Spleen (tissue), 11 donors: ENCODE results near the gene ZNF451. TPM values are rescaled to one million over a fixed set of nuclear protein-coding genes. Genes with fewer than 3 reads are reported as not detected.

Source experiments
- DNase-seq: peaks from one replicate; pipeline ENCODE4 v3.0.0-alpha.2; 2020
- H3K27ac ChIP-seq, 8 donors: fragments of 200-600 bp; sonication (generic) in 7 of 8; 1 replicate in 4 of 8; 2 replicates in 4 of 8; pipeline versions ENCODE4 v1.5.0 to v1.8.0; 2016 to 2021; ENCODE audit warnings: inconsistent platforms in 4 of 8, mild to moderate bottlenecking in 4 of 8, moderate library complexity in 1 of 8
- H3K27me3 ChIP-seq, 7 donors: fragments of 200-600 bp; sonication (generic) in 6 of 7; replicated peaks in 1 of 7; 1 replicate in 4 of 7; 2 replicates in 3 of 7; pipeline versions ENCODE4 v1.5.0 to v1.8.0; 2016 to 2021; ENCODE audit warnings: inconsistent platforms in 3 of 7, mild to moderate bottlenecking in 1 of 7
- H3K36me3 ChIP-seq, 6 donors: fragments of 200-600 bp; sonication (generic) in 5 of 6; 1 replicate in 4 of 6; 2 replicates in 2 of 6; pipeline versions ENCODE4 v1.5.0 to v1.8.0; 2016 to 2021; ENCODE audit warnings: inconsistent platforms in 2 of 6
- H3K4me1 ChIP-seq, 6 donors: fragments of 200-600 bp; sonication (generic) in 5 of 6; 1 replicate in 3 of 6; 2 replicates in 3 of 6; pipeline versions ENCODE4 v1.5.0 to v1.8.0; 2016 to 2021; ENCODE audit warnings: inconsistent platforms in 3 of 6
- H3K4me3 ChIP-seq, 8 donors: fragments of 200-600 bp; sonication (generic) in 7 of 8; 1 replicate in 4 of 8; 2 replicates in 4 of 8; pipeline versions ENCODE4 v1.5.0 to v1.8.0; 2016 to 2021; ENCODE audit warnings: inconsistent platforms in 4 of 8, mild to moderate bottlenecking in 4 of 8, moderate library complexity in 2 of 8
- H3K9me3 ChIP-seq, 8 donors: fragments of 200-600 bp; sonication (generic) in 7 of 8; 1 replicate in 4 of 8; 2 replicates in 4 of 8; pipeline versions ENCODE4 v1.5.0 to v1.8.0; 2016 to 2021; ENCODE audit warnings: inconsistent platforms in 4 of 8
- CTCF ChIP-seq, 11 experiments: fragments of 200-600 bp in 7 of 11; fragments of 450-650 bp in 4 of 11; sonication (generic) in 4 of 11; IDR thresholded peaks in 8 of 11; conservative IDR thresholded peaks in 3 of 11; 1 replicate in 7 of 11; 2 replicates in 4 of 11; pipeline versions ENCODE4 v1.4.0 to v1.8.0; 2016 to 2021; ENCODE audit warnings: antibody characterized with exemption in 11 of 11, inconsistent platforms in 4 of 11, mild to moderate bottlenecking in 1 of 11
- POLR2A ChIP-seq, 3 donors: fragments of 450-650 bp; IDR thresholded peaks; one replicate each; pipeline ENCODE4 v1.5.1; 2017; ENCODE audit warnings: antibody characterized with exemption in 3 of 3, mild to moderate bottlenecking in 1 of 3
- POLR2AphosphoS5 ChIP-seq, 3 donors: sonication (generic); formaldehyde crosslinking; IDR thresholded peaks; one replicate each; pipeline ENCODE4 v1.5.1; 2017; ENCODE audit warnings: antibody characterized with exemption in 3 of 3
- WGBS, 5 donors: extraction: QIAGEN DNeasy Blood & Tissue Kit in 3 of 5; methylation state at CpG; one replicate each; pipeline versions ENCODE4 v1.1.5 to v1.1.7; 2013 to 2018; 5-methylcytosine and 5-hydroxymethylcytosine counted together
- intact Hi-C: fragments of 100-400 bp; cut with DNase I; formaldehyde crosslinking; loops from one replicate; pipeline ENCODE4 v1.15.0; 2023; ENCODE audit warnings: low total_unique reads
- polyA plus RNA-seq, 3 donors: library from polyadenylated mRNA; stranded (reverse); fragments of 200-250 nt; gene quantifications; one replicate each; pipeline ENCODE4 v1.2.1, GENCODE V29; 2013
- total RNA-seq, 7 donors: library from RNA; depleted of rRNA in 3 of 7; stranded (reverse); fragments of >200 nt in 3 of 7; fragmentation: NEBNext Ultra II Directional in 4 of 7; extraction: Animal tissue kit (Norgen Biotek cat#: 25700) in 4 of 7; gene quantifications; one replicate each; pipeline versions ENCODE4 v1.1.0 to v1.2.1, GENCODE V29; 2016 to 2021
- donor health status: healthy with polysubstance abuse.
- donor health status: DM: no; HTN: no; CAD: no; lungs with moderate emphysema.
- donor health status: DM: no; HTN: no; CAD: no.
- donor health status: Bipolar disorder and iron deficiency.
- donor health status: healthy.
- donor health status: DM: no; HTN: no; CAD: no.
- donor health status: DM: yes; HTN: yes; CAD: no.

ZNF451 gene
- total and polyA plus RNA-seq, 10 donors: 11.1 to 117 (median 72.1) TPM

GRCh38 chr6:57147955-57148858 lies 58.2 kb downstream of the ZNF451 start:
- Histone ChIP-seq H3K27me3 (no peaks in the 10 kb centered on the region), H3K4me3 (no peak overlapping the region), H3K27ac (no peak overlapping the region), H3K36me3 (peaks cover 0 to 97% (median 48%) of the 10 kb centered on the region in 6 donors), H3K4me1 (no peaks in the 10 kb centered on the region), H3K9me3 (no peaks in the 10 kb centered on the region)
- intact Hi-C loops: no loop called here
- DNase-seq: no peak
- 83 to 89% (median 86%) methylated on average over 7 of the region's 7 CpGs for WGBS, 5 donors
- TF ChIP-seq CTCF (IDR thresholded peaks at IDR 0.05 in 8 of 11, conservative IDR thresholded peaks at IDR 0.05 in 3 of 11) (no peak), POLR2AphosphoS5 (IDR thresholded peaks at IDR 0.05) (no peak), POLR2A (IDR thresholded peaks at IDR 0.05) (no peak)

GRCh38 chr6:57158658-57159057 lies 68.7 kb downstream of the ZNF451 start:
- no peak for TF ChIP-seq CTCF (IDR thresholded peaks at IDR 0.05 in 8 of 11, conservative IDR thresholded peaks at IDR 0.05 in 3 of 11)
- no peak for TF ChIP-seq POLR2AphosphoS5 (IDR thresholded peaks at IDR 0.05)
- TF ChIP-seq POLR2A (IDR thresholded peaks at IDR 0.05): no peak
- Histone ChIP-seq H3K27me3 (no peaks in the 10 kb centered on the region), H3K4me1 (no peaks in the 10 kb centered on the region), H3K4me3 (no peak overlapping the region), H3K27ac (no peak overlapping the region), H3K36me3 (peaks cover 0 to 88% (median 37%) of the 10 kb centered on the region in 6 donors), H3K9me3 (no peaks in the 10 kb centered on the region)
- intact Hi-C loops: no loop called here
- DNase-seq: no peak

GRCh38 chr6:57159127-57159526 lies 69.1 kb downstream of the ZNF451 start:
- no peak overlapping the region for H3K4me3 ChIP-seq
- intact Hi-C loops: no loop called here
- H3K36me3 ChIP-seq: peaks cover 0 to 88% (median 36%) of the 10 kb centered on the region in 6 donors
- H3K27ac ChIP-seq: no peak overlapping the region
- WGBS, 5 donors: 87 to 97% (median 89%) methylated on average over 2 of the region's 2 CpGs
- H3K27me3 ChIP-seq: no peaks in the 10 kb centered on the region
- TF ChIP-seq CTCF (IDR thresholded peaks at IDR 0.05 in 8 of 11, conservative IDR thresholded peaks at IDR 0.05 in 3 of 11): no peak
- no peak for TF ChIP-seq POLR2AphosphoS5 (IDR thresholded peaks at IDR 0.05)
- TF ChIP-seq POLR2A (IDR thresholded peaks at IDR 0.05): no peak
- H3K9me3 ChIP-seq: peaks cover 0 to 3% (median 0%) of the 10 kb centered on the region in 8 donors
- DNase-seq: no peak
- no peaks in the 10 kb centered on the region for H3K4me1 ChIP-seq

- no peak overlapping the region for H3K27ac ChIP-seq
- TF ChIP-seq POLR2AphosphoS5 (IDR thresholded peaks at IDR 0.05): no peak
- no peak for TF ChIP-seq POLR2A (IDR thresholded peaks at IDR 0.05)
- TF ChIP-seq CTCF (IDR thresholded peaks at IDR 0.05 in 8 of 11, conservative IDR thresholded peaks at IDR 0.05 in 3 of 11): no peak
- DNase-seq: no peak
- no peak overlapping the region for H3K4me3 ChIP-seq
- intact Hi-C loops: no loop called here
- no peaks in the 10 kb centered on the region for H3K4me1 ChIP-seq
- WGBS, 5 donors: 94 to 100% (median 98%) methylated on average over 2 of the region's 2 CpGs
- H3K27me3 ChIP-seq: no peaks in the 10 kb centered on the region
- H3K36me3 ChIP-seq: peaks cover 0 to 86% (median 30%) of the 10 kb centered on the region in 6 donors
- H3K9me3 ChIP-seq: peaks cover 0 to 18% (median 15%) of the 10 kb centered on the region in 8 donors
These were observed 72.0 kb downstream of the ZNF451 start for GRCh38 chr6:57162028-57162427.
